Germinal center (tissue), 1 donor: ENCODE results near the gene FOXC1.

Source experiments
- DNase-seq: peaks from one replicate; pipeline ENCODE4 v3.0.0; 2012; ENCODE audit warnings: mixed read lengths, low spot score

FOXC1 gene

GRCh38 chr6:1609648-1610496 is at the start of gene FOXC1:
FOXC1 (plus strand) TSS chr6:1609915; CDS start chr6:1610446, 531 bp downstream.
- DNase-seq: peak; percentile 80

- DNase-seq: no peak
These were observed 49.2 kb upstream of the FOXC1 start for GRCh38 chr6:1560281-1561058.

GRCh38 chr6:1561355-1561754 is 48.4 kb upstream of the FOXC1 start:
- DNase-seq: no peak

- no peak for DNase-seq
These were observed 47.4 kb upstream of the FOXC1 start for GRCh38 chr6:1562171-1562955.

GRCh38 chr6:1569377-1569776 is 40.3 kb upstream of the FOXC1 start:
- no peak for DNase-seq

- DNase-seq: no peak
These were observed 38.9 kb upstream of the FOXC1 start for GRCh38 chr6:1570848-1571247.

GRCh38 chr6:1572892-1573291 is 36.8 kb upstream of the FOXC1 start:
- no peak for DNase-seq

- DNase-seq: no peak
These were observed 35.5 kb upstream of the FOXC1 start for GRCh38 chr6:1574083-1574761.

GRCh38 chr6:1574890-1575209 is 34.9 kb upstream of the FOXC1 start:
- DNase-seq: no peak

GRCh38 chr6:1575210-1576041 is 34.3 kb upstream of the FOXC1 start:
- no peak for DNase-seq

- DNase-seq: no peak
These were observed 33.5 kb upstream of the FOXC1 start for GRCh38 chr6:1576166-1576565.

- no peak for DNase-seq
These were observed 33.0 kb upstream of the FOXC1 start for GRCh38 chr6:1576711-1577110.

GRCh38 chr6:1577146-1577680 is 32.5 kb upstream of the FOXC1 start:
- no peak for DNase-seq

- DNase-seq: no peak
These were observed 31.6 kb upstream of the FOXC1 start for GRCh38 chr6:1577896-1578745.

GRCh38 chr6:1579096-1579495 is 30.6 kb upstream of the FOXC1 start:
- DNase-seq: no peak

- no peak for DNase-seq
These were observed 29.6 kb upstream of the FOXC1 start for GRCh38 chr6:1580109-1580508.

- no peak for DNase-seq
These were observed 29.1 kb upstream of the FOXC1 start for GRCh38 chr6:1580585-1580984.

- no peak for DNase-seq
These were observed 28.4 kb upstream of the FOXC1 start for GRCh38 chr6:1581120-1581991.

- no peak for DNase-seq
These were observed 25.6 kb upstream of the FOXC1 start for GRCh38 chr6:1584146-1584545.
